Measurements from ENCODE around the gene CMTM1.

CMTM1 gene

GRCh38 chr16:66568355-66568754, 2.1 kb downstream of the CMTM1 start:
- H3K27ac ChIP-seq, result no peak overlapping the region
- TF ChIP-seq ZFX (IDR thresholded peaks at IDR 0.05), result no peak
- TF ChIP-seq, protein P1, sequence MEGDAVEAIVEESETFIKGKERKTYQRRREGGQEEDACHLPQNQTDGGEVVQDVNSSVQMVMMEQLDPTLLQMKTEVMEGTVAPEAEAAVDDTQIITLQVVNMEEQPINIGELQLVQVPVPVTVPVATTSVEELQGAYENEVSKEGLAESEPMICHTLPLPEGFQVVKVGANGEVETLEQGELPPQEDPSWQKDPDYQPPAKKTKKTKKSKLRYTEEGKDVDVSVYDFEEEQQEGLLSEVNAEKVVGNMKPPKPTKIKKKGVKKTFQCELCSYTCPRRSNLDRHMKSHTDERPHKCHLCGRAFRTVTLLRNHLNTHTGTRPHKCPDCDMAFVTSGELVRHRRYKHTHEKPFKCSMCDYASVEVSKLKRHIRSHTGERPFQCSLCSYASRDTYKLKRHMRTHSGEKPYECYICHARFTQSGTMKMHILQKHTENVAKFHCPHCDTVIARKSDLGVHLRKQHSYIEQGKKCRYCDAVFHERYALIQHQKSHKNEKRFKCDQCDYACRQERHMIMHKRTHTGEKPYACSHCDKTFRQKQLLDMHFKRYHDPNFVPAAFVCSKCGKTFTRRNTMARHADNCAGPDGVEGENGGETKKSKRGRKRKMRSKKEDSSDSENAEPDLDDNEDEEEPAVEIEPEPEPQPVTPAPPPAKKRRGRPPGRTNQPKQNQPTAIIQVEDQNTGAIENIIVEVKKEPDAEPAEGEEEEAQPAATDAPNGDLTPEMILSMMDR (conservative IDR thresholded peaks at IDR 0.05), result no peak

DNA sequence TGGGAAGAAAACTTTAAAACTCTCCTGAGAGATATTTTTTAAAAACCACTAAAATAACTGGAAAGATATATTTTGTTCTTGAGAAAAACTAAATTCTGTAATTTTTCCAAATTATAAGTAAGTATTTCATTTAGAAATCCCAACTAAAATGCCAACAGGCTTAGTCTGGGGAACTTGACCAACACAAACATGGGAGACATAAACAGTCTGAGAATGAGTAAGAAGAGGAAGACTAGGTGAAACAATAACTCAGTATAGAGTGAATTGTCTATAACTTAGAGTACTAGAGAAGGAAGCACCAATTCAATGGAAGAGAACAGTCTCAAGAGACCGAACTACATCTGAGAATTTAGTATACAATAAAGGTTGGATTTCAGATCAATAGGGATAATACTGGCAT, 2.9 kb downstream of the CMTM1 start:
- TF ChIP-seq, protein P1 (conservative IDR thresholded peaks at IDR 0.05), result no peak
- no peak for TF ChIP-seq ZFX (IDR thresholded peaks at IDR 0.05)
- H3K27ac ChIP-seq, result no peak overlapping the region

DNA sequence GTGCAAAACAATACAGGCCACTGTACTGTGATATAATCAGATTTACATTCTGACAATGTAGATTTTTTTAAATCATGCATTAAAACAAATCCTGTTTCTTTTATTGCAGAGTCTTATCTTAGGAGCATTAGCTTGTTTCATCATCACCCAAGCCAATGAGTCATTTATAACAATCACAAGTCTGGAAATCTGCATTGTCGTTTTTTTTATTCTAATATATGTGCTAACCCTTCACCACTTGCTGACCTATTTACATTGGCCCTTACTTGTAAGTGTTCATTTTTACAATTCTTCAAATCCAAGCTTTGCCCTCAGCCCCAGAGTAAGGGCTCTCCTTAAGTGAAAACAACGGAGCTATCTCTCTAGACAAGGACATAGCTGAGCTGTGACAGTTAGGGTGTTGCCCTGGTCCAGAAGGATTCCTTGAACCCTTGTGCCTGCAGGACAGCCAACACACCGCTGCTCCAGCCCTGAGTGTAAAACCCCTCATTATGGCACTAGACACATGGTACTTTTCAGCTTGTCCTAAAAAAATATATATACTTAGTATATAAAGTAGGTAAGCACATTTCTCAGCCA, 3.7 kb downstream of the CMTM1 start:
- TF ChIP-seq ZFX (IDR thresholded peaks at IDR 0.05), result no peak
- TF ChIP-seq, protein P1 (conservative IDR thresholded peaks at IDR 0.05), result no peak
- H3K27ac ChIP-seq, result no peak overlapping the region

DNA sequence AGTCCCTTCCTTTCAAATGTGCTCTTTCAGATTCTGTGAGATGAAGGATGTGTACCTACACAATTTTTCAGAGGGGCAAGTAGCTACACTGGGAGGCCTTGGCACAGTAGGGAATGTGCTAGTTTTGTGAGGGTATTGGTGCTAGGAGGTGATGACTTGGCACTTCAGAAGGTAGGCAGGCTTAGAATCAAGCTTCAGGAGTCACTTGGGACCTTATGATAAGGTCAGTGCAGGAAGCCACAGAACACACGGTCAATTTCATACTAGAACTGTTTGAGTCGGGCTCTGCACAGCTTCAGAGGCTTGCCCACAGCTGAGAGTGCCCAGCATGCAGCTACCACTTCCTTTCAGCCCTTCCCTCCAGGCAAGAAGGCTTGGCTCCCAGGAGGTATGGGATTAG, 6.1 kb downstream of the CMTM1 start:
- no peak overlapping the region for H3K27ac ChIP-seq
- no peak for TF ChIP-seq ZFX (IDR thresholded peaks at IDR 0.05)
- TF ChIP-seq, protein P1 (conservative IDR thresholded peaks at IDR 0.05), result no peak

DNA sequence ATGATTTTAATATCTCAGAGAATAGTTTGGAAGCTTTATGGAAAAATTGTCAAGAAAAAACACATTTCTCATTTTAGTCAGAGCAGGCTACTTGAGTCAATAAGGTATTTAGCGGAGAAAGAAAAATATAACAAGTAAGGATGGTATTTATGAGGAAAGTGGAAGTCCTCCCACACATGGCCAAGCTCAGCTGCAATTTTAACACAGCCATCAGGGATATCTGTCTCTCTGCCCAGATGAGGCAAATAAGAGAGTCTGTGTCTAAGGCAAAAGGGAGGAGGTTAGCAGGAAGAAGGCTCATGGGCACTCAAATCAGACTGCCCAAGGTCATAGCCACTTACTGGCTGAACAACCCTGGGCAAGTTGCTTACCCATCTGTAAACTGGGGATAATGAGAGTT, 7.8 kb downstream of the CMTM1 start:
- H3K27ac ChIP-seq, result no peak overlapping the region
- TF ChIP-seq ZFX (IDR thresholded peaks at IDR 0.05), result no peak

DNA sequence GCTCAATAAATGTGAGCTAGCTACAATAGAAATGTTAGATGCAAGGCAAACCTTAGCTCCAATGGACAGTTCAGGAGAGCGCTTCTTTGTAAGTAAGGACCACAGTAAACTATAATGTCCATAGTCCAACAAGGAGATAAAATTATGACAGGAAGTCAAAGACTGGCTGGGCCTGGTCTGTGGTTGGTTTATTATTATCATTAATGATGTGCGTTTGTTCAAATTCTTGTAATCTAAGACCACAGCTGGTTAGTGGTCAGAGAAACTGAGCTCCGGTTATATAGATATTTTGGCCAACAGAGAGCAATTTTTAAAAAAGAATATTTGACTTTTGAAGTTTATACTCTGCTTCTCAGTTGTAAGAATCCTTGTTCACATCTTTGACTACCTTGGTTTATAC, 8.3 kb downstream of the CMTM1 start:
- TF ChIP-seq, protein P1 (conservative IDR thresholded peaks at IDR 0.05), result no peak
- TF ChIP-seq ZFX (IDR thresholded peaks at IDR 0.05), result no peak

DNA sequence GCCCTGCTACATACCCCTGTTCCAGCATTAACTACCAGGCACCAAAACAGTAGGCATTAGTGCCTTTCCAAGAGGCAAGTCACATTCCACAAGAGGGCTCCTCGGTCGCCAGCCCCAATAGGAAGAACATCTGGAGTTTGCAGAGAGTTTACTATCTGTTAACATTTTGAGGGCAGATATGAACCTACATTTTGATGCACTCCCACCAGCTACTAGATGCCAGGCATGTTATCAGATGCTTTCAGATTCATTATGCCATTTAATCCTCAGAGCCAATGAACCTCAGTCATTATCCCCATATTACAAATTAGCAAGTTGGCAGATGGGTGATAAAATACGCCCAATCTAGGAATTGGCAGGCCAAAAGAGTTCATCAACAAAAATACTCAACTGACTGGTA, 8.8 kb downstream of the CMTM1 start:
- no peak overlapping the region for H3K27ac ChIP-seq
- TF ChIP-seq, protein P1 (conservative IDR thresholded peaks at IDR 0.05), result no peak
- no peak for TF ChIP-seq ZFX (IDR thresholded peaks at IDR 0.05)

More for the DNA sequence above, 8.3 kb downstream of the CMTM1 start:
- H3K27ac ChIP-seq, result no peak overlapping the region

DNA sequence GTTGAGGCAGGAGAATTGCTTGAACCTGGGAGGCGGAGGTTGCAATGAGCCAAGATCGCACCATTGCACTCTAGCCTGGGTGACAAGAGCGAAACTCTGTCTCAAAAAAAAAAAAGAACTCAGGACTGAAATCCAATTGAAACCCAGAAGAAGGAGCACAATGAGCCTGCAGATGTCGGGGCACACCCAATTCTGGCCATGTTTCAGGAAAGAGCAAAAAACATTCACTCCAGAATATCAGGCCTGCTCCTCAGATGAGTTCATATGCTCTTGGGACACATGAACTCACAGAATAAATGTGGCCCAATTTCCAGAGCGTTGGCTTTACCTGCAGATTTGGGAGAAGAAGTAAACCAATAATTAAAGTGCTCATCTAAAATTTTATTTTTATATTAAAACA, 10.1 kb downstream of the CMTM1 start:
- TF ChIP-seq, protein P1 (conservative IDR thresholded peaks at IDR 0.05), result no peak
- no peak for TF ChIP-seq ZFX (IDR thresholded peaks at IDR 0.05)

More for the DNA sequence above, 10.1 kb downstream of the CMTM1 start:
- no peak overlapping the region for H3K27ac ChIP-seq

All from C4-2B (cell line).